AG04449 (cell line): ENCODE measurements around the gene RCCD1.

Experiments used
- CTCF ChIA-PET: fragments of 350-600 bp; formaldehyde crosslinking; extraction: SDS; loops from one replicate; lab custom pipeline; 2021; ENCODE audit warnings: antibody characterized with exemption; lab: Yijun Ruan, JAX
- POLR2A ChIA-PET: fragments of 400-600, 350-600 bp; formaldehyde crosslinking; extraction: SDS; loops from one replicate; lab custom pipeline; 2020; ENCODE audit warnings: antibody characterized with exemption, inconsistent platforms; lab: Yijun Ruan, JAX
- DNase-seq: peaks from one replicate; pipeline ENCODE4 v3.0.0-alpha.2; 2010; ENCODE audit warnings: low read depth, low spot score
- H3K4me3 ChIP-seq: 2 replicates; pipeline ENCODE4 v1.5.1; 2011; ENCODE audit warnings: low read depth, mild to moderate bottlenecking, control low read depth, low read length
- CTCF ChIP-seq: IDR thresholded peaks from one replicate; pipeline ENCODE4 v1.5.1; 2011; ENCODE audit warnings: mild to moderate bottlenecking, moderate library complexity, low read length, control low read depth, inconsistent platforms; ENCODE audit not compliant: insufficient read depth; ENCODE audit errors: missing control alignments

The RCCD1 gene

DNA sequence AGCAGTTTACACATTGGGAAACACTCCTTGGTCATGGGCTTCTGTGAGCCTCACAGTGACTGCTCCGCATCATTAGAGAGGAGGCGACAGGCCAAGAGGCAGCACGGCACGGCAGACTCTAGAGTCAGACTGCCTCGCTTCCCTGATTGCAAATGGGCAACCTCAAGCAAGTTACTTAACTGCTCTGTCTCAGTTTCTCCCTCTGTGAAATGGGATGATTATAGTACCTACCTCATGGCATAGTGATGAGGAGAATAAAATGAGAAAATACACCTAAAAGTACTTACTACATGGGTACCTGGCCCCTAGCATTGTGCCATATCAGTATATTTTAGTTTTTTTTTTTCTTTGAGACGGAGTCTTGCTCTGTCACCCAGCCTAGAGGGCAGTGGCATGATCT, 4.0 kb upstream of the RCCD1 start:
- POLR2A ChIA-PET, result no interaction called here
- H3K4me3 ChIP-seq, result no peak overlapping the region
- CTCF ChIA-PET, result interaction anchor here (21.6 kb wide), 1 partner anchor 12 kb away, joined by 479 read pairs; the partner anchor contains the start of genes HDDC3 and UNC45A
- no peak for TF ChIP-seq CTCF
- DNase-seq, result no peak

DNA sequence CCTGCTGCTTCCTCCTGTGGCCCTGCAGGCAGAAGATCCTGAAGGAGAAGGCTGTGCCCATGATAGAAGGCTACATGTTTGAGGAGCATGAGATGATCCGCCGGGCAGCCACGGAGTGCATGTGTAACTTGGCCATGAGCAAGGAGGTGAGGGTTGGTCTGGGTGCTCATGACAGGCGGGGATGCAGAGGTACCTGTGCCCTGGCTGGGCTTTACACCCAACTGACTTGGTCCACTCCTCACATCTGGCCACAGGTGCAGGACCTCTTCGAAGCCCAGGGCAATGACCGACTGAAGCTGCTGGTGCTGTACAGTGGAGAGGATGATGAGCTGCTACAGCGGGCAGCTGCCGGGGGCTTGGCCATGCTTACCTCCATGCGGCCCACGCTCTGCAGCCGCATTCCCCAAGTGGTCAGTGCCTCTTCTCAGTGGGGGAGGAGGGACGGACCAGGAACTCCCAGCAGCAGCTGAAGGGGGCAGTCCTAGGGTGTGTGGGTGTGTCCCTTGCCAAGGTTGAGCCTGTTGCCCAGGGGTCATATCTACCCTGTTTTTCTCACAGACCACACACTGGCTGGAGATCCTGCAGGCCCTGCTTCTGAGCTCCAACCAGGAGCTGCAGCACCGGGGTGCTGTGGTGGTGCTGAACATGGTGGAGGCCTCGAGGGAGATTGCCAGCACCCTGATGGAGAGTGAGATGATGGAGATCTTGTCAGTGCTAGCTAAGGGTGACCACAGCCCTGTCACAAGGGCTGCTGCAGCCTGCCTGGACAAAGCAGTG, 1.6 kb upstream of the RCCD1 start:
- DNase-seq, result no peak
- TF ChIP-seq CTCF, result no peak
- H3K4me3 ChIP-seq, result no peak overlapping the region
- CTCF ChIA-PET, result interaction anchor here (10.1 to 21.6 kb wide), 3 partner anchors 14 to 96 kb away, joined by 169 to 479 read pairs (median 193); partner anchors contain the start of genes HDDC3 and UNC45A
- POLR2A ChIA-PET, result no interaction called here

- no peak for DNase-seq
- ChIA-PET POLR2A (interaction anchor here (0.8 to 1.6 kb wide), 4 partner anchors 19 to 96 kb away, joined by 3 to 8 read pairs (median 4); partner anchors contain the start of gene UNC45A), CTCF (interaction anchor here (5.2 to 21.6 kb wide), 5 partner anchors 15 to 319 kb away, joined by 95 to 479 read pairs (median 169); partner anchors contain the start of genes HDDC3 and UNC45A)
- TF ChIP-seq CTCF, result no peak
- no peak overlapping the region; the same call in 1 of the 2 replicates for H3K4me3 ChIP-seq
Observed at GRCh38 chr15:90953947-90954711, 555 bp upstream of the RCCD1 start.

DNA sequence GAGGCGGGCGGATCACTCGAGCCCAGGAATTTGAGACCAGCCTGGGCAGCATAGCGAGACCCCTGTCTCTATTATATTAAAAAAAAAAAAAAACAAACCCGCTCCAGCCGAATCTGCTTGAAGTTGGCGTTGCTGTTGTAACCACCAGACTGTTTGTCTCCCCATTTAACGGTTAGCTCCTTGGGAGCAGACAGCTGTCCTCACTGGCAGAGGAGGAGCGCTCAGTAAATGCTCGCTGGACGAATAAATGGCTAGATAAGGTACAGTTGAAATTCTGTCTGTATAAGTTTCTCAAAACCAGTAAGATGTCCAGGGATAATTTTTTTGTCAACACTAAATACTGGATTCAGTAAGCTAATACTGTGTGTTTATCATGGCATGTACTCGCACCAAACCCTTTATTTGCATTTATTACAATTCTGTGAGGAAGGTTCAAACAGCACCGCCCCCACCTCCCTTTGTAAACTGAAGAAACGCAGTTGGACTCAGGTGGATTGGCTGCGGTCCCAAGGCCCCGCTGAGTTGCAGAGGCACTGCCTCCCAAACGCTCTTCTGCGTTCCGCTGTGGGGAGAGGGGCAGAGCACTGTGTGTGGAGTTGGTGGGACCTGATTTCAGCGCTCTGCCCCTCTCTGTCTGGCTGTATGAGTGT, 1.1 kb downstream of the RCCD1 start:
- TF ChIP-seq CTCF, result no peak
- POLR2A ChIA-PET, result interaction anchor here (0.6 to 1.2 kb wide), 3 partner anchors 8 to 38 kb away, joined by 3 to 5 read pairs (median 4); partner anchors contain the start of gene HDDC3
- no peak for DNase-seq
- CTCF ChIA-PET, result interaction anchor here (0.8 to 21.6 kb wide), 22 partner anchors 13 to 317 kb away, joined by 3 to 479 read pairs (median 9); partner anchors contain the start of genes HDDC3, UNC45A and VPS33B
- peak overlapping the region; percentile 86 for H3K4me3 ChIP-seq

DNA sequence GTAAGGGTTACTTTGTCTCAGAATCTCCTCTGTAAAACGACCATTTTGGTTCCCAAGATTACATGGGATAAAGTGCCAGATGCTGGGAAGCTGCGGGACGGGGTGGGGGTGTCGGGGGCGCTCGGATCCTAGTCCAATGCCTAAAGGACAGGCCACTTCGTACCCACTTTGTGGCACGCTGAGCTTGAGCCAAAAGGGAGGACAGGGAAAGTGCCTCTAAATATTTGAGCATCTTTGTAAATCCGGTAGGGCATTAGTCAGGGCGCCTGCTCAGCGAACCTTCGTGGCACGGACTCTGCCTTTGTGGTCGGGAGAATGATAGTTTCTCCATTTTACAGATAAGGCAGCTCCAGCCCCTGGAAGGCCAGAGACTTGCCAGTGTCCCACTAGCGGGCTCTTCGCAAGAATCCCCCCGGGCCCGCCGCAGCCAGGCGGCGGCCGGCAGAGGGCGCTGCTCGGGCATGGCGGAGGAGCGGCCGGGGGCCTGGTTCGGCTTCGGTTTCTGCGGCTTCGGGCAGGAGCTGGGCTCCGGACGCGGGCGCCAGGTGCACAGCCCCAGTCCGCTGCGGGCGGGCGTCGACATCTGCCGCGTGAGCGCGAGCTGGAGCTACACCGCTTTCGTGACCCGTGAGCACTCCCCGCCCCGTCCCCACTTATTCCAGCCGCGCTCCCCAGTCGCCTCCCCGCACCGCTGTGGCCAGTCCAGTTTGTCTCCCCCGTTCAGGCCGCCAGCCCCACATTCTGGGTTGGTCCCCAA, 1.8 kb downstream of the RCCD1 start:
- H3K4me3 ChIP-seq, result peak overlapping the region; percentile 68
- ChIA-PET CTCF (interaction anchor here (0.6 to 21.6 kb wide), 30 partner anchors 12 to 316 kb away, joined by 3 to 479 read pairs (median 5); partner anchors contain the start of genes HDDC3, UNC45A and VPS33B), POLR2A (interaction anchor here (0.6 to 2.1 kb wide), 5 partner anchors 8 to 93 kb away, joined by 3 to 5 read pairs (median 4); partner anchors contain the start of genes HDDC3 and UNC45A)
- peak; percentile 81 for TF ChIP-seq CTCF
- no peak for DNase-seq
